ENCODE measurements around the gene RNF167.

Gene RNF167

DNA sequence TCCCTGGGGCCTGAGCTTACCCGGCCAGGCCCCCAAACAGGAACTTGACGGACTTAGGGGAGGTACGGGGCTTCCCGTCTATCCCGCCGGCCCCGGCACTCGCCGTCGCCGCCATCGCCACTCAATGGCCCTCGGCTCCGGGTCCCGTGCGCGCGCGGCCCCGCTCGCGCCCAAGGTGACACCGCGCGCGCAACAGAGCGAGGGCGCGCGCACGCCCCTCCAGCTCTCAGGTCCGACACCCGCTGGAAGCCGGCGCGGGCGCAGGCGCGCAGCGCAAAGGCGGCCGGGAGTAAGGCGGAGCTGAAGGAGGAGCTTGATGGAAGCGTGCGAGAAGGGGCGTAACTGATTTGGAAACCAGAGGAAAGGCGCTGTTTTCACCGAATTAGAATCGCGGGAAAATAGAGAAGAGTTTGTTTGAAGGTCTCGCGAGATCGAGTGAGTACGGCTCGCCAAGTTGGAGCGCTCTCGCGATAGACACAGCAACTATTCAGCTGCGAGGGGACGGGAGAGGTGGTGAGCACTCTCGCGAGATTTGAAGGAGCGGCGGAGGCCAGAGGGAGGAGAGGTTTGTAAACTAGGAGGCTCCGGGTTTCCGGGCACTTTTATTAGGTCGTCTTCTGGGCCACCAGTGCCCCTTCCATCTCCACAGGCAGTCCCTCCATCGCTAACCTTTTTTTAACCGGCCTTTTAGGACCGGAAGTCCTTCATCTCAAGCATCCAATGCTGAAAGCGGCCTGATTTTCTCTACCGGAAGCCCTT lies at the start of gene RNF167, which contains the start of gene SLC25A11:
Gene RNF167, plus strand, starts transcription at position 473 of the 759 bp plus-strand sequence. CDS start 642 bp downstream, outside the sequence.
Gene SLC25A11, minus strand, starts transcription at position 251 of the 759 bp plus-strand sequence. Its CDS starts 136 bp downstream, at position 115.
- peak; percentile 99 for DNase-seq (ENCODE audit: low read depth)
- TF ChIP-seq, protein P1, sequence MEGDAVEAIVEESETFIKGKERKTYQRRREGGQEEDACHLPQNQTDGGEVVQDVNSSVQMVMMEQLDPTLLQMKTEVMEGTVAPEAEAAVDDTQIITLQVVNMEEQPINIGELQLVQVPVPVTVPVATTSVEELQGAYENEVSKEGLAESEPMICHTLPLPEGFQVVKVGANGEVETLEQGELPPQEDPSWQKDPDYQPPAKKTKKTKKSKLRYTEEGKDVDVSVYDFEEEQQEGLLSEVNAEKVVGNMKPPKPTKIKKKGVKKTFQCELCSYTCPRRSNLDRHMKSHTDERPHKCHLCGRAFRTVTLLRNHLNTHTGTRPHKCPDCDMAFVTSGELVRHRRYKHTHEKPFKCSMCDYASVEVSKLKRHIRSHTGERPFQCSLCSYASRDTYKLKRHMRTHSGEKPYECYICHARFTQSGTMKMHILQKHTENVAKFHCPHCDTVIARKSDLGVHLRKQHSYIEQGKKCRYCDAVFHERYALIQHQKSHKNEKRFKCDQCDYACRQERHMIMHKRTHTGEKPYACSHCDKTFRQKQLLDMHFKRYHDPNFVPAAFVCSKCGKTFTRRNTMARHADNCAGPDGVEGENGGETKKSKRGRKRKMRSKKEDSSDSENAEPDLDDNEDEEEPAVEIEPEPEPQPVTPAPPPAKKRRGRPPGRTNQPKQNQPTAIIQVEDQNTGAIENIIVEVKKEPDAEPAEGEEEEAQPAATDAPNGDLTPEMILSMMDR (IDR thresholded peaks at IDR 0.05; ENCODE audit: control insufficient read depth, extremely low read depth, insufficient read depth) = no peak
- peak within 1 kb of the TSS; percentile 96 for H3K4me3 ChIP-seq (ENCODE audit: low read depth, low read length)

DNA sequence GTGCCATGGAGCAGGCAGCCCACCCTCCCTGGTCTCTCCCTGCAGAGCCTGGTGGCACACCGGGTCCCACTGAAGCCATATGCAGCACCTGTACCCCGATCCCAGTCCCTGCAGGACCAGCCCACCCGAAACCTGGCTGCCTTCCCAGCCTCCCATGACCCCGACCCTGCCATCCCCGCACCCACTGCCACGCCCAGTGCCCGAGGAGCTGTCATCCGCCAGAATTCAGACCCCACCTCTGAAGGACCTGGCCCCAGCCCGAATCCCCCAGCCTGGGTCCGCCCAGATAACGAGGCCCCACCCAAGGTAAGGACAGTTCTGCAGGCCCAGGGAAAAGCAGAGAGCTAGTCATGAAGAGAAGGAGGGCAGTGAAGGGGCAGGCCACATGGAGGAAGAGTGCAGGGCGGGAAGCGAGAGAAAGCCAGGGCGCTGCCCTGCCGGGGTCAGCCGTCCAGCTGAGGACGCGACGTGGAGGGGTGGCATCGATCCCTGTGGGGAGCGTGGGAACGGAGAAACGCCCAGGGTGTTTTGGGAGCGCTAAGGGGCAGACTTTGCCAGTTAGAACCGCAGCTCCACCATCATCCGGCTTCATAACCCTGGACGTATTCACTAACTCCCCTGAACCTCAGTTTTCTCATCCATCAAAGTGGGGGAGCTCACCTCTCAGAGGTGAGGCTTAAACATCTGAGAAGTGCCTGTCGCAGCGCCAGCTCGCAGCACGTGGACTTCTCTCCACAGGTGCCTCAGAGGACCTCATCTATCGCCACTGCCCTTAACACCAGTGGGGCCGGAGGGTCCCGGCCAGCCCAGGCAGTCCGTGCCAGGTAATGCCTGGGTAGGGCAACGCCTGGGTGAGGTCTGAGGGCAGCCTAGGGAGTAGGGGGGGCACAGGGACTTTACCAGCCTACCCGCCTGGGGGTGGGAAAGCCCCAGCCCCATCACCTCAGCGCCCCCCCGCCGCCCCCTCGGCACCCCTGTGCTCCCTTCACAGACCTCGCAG lies 48.4 kb upstream of the RNF167 start:
- TF ChIP-seq, protein P1 (IDR thresholded peaks at IDR 0.05; ENCODE audit: control insufficient read depth, extremely low read depth, insufficient read depth) = no peak
- DNase-seq (ENCODE audit: low read depth) = no peak
- H3K4me3 ChIP-seq (ENCODE audit: low read depth, low read length) = no peak overlapping the region

DNA sequence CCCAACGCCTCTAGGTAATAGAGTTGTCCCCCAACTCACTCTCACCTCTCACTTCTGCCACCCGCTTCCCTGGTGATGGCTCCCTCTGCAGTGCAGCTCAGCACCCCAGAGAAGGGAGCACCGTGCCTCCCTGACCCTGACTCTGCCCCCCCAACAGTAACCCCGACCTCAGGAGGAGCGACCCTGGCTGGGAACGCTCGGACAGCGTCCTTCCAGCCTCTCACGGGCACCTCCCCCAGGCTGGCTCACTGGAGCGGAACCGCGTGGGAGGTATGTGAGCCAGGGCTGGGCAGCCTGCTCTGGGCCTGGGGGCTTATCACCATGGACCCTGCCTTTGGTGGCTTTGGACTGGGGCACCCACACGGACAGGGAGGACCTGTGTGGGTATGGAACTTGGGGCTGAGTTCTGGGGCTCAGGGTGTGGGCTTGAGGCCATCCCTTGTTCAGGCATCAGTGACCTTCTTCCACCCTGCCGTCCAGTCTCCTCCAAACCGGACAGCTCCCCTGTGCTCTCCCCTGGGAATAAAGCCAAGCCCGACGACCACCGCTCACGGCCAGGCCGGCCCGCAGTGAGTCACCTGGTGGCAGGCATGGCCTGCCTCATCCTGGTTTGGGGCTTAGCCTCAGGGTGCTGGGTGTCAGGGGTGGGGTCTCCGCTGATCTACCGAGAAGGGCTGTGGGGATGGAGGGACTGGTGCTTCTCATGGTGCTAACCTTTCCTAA lies 47.4 kb upstream of the RNF167 start:
- no peak for DNase-seq (ENCODE audit: low read depth)
- TF ChIP-seq, protein P1 (IDR thresholded peaks at IDR 0.05; ENCODE audit: control insufficient read depth, extremely low read depth, insufficient read depth) = no peak
- H3K4me3 ChIP-seq (ENCODE audit: low read depth, low read length) = no peak overlapping the region

DNA sequence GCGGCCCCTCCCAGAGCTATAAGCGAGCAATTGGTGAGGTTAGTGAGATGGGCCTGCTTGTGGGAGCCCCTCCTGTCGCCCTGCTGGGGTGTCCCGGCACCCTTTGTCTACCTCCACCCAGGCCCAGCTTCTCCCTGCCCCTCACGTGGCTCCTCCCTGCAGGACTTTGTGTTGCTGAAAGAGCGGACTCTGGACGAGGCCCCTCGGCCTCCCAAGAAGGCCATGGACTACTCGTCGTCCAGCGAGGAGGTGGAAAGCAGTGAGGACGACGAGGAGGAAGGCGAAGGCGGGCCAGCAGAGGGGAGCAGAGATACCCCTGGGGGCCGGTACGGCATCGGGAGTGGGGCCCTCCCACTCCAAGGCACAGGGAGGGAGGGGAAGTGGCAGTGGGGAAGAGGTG lies 46.8 kb upstream of the RNF167 start:
- DNase-seq (ENCODE audit: low read depth) = no peak
- TF ChIP-seq, protein P1 (IDR thresholded peaks at IDR 0.05; ENCODE audit: control insufficient read depth, extremely low read depth, insufficient read depth) = no peak
- H3K4me3 ChIP-seq (ENCODE audit: low read depth, low read length) = no peak overlapping the region

DNA sequence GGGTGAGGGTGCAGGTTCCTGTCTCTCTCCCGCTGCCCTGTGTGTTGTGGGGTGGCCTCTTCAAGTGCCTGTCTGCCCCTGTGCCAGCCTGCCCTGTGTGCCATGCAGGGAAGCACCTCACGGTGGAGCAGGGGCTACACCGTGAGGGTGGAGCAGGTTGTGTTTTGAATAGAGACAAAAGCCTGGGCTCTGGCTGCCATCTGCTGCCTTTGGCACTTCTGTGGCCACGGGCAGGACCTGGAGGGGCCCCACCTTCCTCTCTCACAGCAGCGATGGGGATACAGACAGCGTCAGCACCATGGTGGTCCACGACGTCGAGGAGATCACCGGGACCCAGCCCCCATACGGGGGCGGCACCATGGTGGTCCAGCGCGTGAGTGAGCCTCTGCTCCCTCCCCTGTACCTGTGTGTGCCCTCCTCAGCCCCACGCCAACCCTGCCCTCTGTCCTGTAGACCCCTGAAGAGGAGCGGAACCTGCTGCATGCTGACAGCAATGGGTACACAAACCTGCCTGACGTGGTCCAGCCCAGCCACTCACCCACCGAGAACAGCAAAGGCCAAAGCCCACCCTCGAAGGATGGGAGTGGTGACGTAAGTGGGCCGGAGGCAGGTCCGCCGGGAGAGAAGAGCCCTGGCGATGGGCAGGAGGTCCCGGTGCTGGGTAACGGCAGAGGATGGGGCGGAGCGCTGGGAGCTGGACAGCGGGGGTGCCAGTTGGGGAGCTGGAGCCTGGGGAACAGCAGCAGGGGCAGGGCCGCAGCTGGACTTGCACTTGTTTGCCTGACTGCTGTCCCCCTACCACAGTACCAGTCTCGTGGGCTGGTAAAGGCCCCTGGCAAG lies 46.1 kb upstream of the RNF167 start:
- no peak for DNase-seq (ENCODE audit: low read depth)
- H3K4me3 ChIP-seq (ENCODE audit: low read depth, low read length) = no peak overlapping the region
- TF ChIP-seq, protein P1 (IDR thresholded peaks at IDR 0.05; ENCODE audit: control insufficient read depth, extremely low read depth, insufficient read depth) = no peak

Data from LNCaP clone FGC (cell line).